ENCODE results near the gene FAM149A.
A peak's percentile ranks its signal among the peaks of the same experiment; 100 is the strongest.

Gene FAM149A

GRCh38 chr4:186121057-186121456, 16.6 kb downstream of the FAM149A start:
- POLR2A ChIA-PET = no interaction called here
- TF ChIP-seq FOXK2 (IDR thresholded peaks at IDR 0.05) (no peak), ELF4 (IDR thresholded peaks at IDR 0.05) (no peak), TARDBP (IDR thresholded peaks at IDR 0.05) (no peak), BHLHE40 (IDR thresholded peaks at IDR 0.05; ENCODE audit: borderline replicate concordance) (no peak), HDGF (IDR thresholded peaks at IDR 0.05; ENCODE audit: borderline replicate concordance) (no peak), SUZ12 (IDR thresholded peaks at IDR 0.05) (no peak), FOXM1 (IDR thresholded peaks at IDR 0.05; ENCODE audit: borderline replicate concordance) (no peak), ARNT (IDR thresholded peaks at IDR 0.05) (no peak), NFRKB (IDR thresholded peaks at IDR 0.05) (no peak), ZNF384 (IDR thresholded peaks at IDR 0.05) (no peak), LEF1 (IDR thresholded peaks at IDR 0.05; ENCODE audit: borderline replicate concordance) (no peak), FOXA1 (IDR thresholded peaks at IDR 0.05) (no peak), CTBP1 (IDR thresholded peaks at IDR 0.05; ENCODE audit: borderline replicate concordance) (no peak), L3MBTL2 (conservative IDR thresholded peaks at IDR 0.05) (no peak), SP1 (IDR thresholded peaks at IDR 0.05) (no peak)
- DNase-seq (ENCODE audit: extremely low spot score) = no peak
- CTCF ChIA-PET = interaction anchor here (1.1 kb wide), 1 partner anchor 16 kb away, joined by 3 read pairs; no protein-coding TSS in a partner anchor

GRCh38 chr4:186128842-186129241, 24.3 kb downstream of the FAM149A start:
- POLR2A ChIA-PET = no interaction called here
- DNase-seq (ENCODE audit: extremely low spot score) = no peak
- no peak for TF ChIP-seq FOXA1 (IDR thresholded peaks at IDR 0.05)
- TF ChIP-seq SUZ12 (IDR thresholded peaks at IDR 0.05) = no peak
- no peak for TF ChIP-seq FOXM1 (IDR thresholded peaks at IDR 0.05; ENCODE audit: borderline replicate concordance)
- CTCF ChIA-PET = interaction anchor here (0.6 to 2.6 kb wide), 2 partner anchors 8 to 74 kb away, joined by 3 to 13 read pairs; no protein-coding TSS in a partner anchor

- TF ChIP-seq SUZ12 (IDR thresholded peaks at IDR 0.05) (no peak), ELF4 (IDR thresholded peaks at IDR 0.05) (no peak), ARNT (IDR thresholded peaks at IDR 0.05) (no peak), NFRKB (IDR thresholded peaks at IDR 0.05) (no peak), FOXM1 (IDR thresholded peaks at IDR 0.05; ENCODE audit: borderline replicate concordance) (no peak), PKNOX1 (IDR thresholded peaks at IDR 0.05) (no peak), LEF1 (IDR thresholded peaks at IDR 0.05; ENCODE audit: borderline replicate concordance) (no peak), SP1 (IDR thresholded peaks at IDR 0.05) (no peak), ZNF384 (IDR thresholded peaks at IDR 0.05) (no peak), BHLHE40 (IDR thresholded peaks at IDR 0.05; ENCODE audit: borderline replicate concordance) (no peak), TARDBP (IDR thresholded peaks at IDR 0.05) (no peak), L3MBTL2 (conservative IDR thresholded peaks at IDR 0.05) (no peak), FOXA1 (IDR thresholded peaks at IDR 0.05) (no peak), CTBP1 (IDR thresholded peaks at IDR 0.05; ENCODE audit: borderline replicate concordance) (no peak), FOXK2 (IDR thresholded peaks at IDR 0.05) (no peak), HDGF (IDR thresholded peaks at IDR 0.05; ENCODE audit: borderline replicate concordance) (no peak)
- DNase-seq (ENCODE audit: extremely low spot score) = no peak
- CTCF ChIA-PET = interaction anchor here (0.6 to 1.3 kb wide), 5 partner anchors 11 to 63 kb away, joined by 3 to 6 read pairs (median 3); partner anchors contain the start of gene TLR3
- POLR2A ChIA-PET = interaction anchor here (0.9 kb wide), 1 partner anchor 26 kb away, joined by 4 read pairs; no protein-coding TSS in a partner anchor
Measured at GRCh38 chr4:186131935-186132334, 27.4 kb downstream of the FAM149A start.

- peak; percentile 18 for DNase-seq (ENCODE audit: extremely low spot score)
- no peak for TF ChIP-seq ZNF384 (IDR thresholded peaks at IDR 0.05)
- no peak for TF ChIP-seq CTBP1 (IDR thresholded peaks at IDR 0.05; ENCODE audit: borderline replicate concordance)
- no peak for TF ChIP-seq L3MBTL2 (conservative IDR thresholded peaks at IDR 0.05)
- TF ChIP-seq ELF4 (IDR thresholded peaks at IDR 0.05) = no peak
- no peak for TF ChIP-seq SUZ12 (IDR thresholded peaks at IDR 0.05)
- TF ChIP-seq BHLHE40 (IDR thresholded peaks at IDR 0.05; ENCODE audit: borderline replicate concordance) = no peak
- no peak for TF ChIP-seq HDGF (IDR thresholded peaks at IDR 0.05; ENCODE audit: borderline replicate concordance)
- no peak for TF ChIP-seq LEF1 (IDR thresholded peaks at IDR 0.05; ENCODE audit: borderline replicate concordance)
- TF ChIP-seq ARNT (IDR thresholded peaks at IDR 0.05) = no peak
- TF ChIP-seq FOXM1 (IDR thresholded peaks at IDR 0.05; ENCODE audit: borderline replicate concordance) = no peak
- TF ChIP-seq NFRKB (IDR thresholded peaks at IDR 0.05) = no peak
- TF ChIP-seq PKNOX1 (IDR thresholded peaks at IDR 0.05) = no peak
- TF ChIP-seq FOXK2 (IDR thresholded peaks at IDR 0.05) = no peak
- TF ChIP-seq SP1 (IDR thresholded peaks at IDR 0.05) = no peak
- TF ChIP-seq FOXA1 (IDR thresholded peaks at IDR 0.05) = no peak
- no peak for TF ChIP-seq TARDBP (IDR thresholded peaks at IDR 0.05)
- CTCF ChIA-PET = interaction anchor here (0.6 to 1.3 kb wide), 10 partner anchors 10 to 80 kb away, joined by 3 to 6 read pairs (median 3); no protein-coding TSS in a partner anchor
- POLR2A ChIA-PET = interaction anchor here (0.9 to 1.2 kb wide), 3 partner anchors 11 to 65 kb away, joined by 3 to 4 read pairs (median 4); no protein-coding TSS in a partner anchor
Measured at GRCh38 chr4:186132577-186133242, 28.2 kb downstream of the FAM149A start.

GRCh38 chr4:186134257-186134656, 29.8 kb downstream of the FAM149A start:
- TF ChIP-seq ARNT (IDR thresholded peaks at IDR 0.05) (no peak), FOXK2 (IDR thresholded peaks at IDR 0.05) (no peak), ELF4 (IDR thresholded peaks at IDR 0.05) (no peak), SP1 (IDR thresholded peaks at IDR 0.05) (no peak), PKNOX1 (IDR thresholded peaks at IDR 0.05) (no peak), FOXM1 (IDR thresholded peaks at IDR 0.05; ENCODE audit: borderline replicate concordance) (no peak), BHLHE40 (IDR thresholded peaks at IDR 0.05; ENCODE audit: borderline replicate concordance) (no peak), L3MBTL2 (conservative IDR thresholded peaks at IDR 0.05) (no peak), SUZ12 (IDR thresholded peaks at IDR 0.05) (no peak), HDGF (IDR thresholded peaks at IDR 0.05; ENCODE audit: borderline replicate concordance) (no peak), FOXA1 (IDR thresholded peaks at IDR 0.05) (no peak), LEF1 (IDR thresholded peaks at IDR 0.05; ENCODE audit: borderline replicate concordance) (no peak), CTBP1 (IDR thresholded peaks at IDR 0.05; ENCODE audit: borderline replicate concordance) (no peak), TARDBP (IDR thresholded peaks at IDR 0.05) (no peak)
- POLR2A ChIA-PET = interaction anchor here (1.0 kb wide), 1 partner anchor 66 kb away, joined by 4 read pairs; the partner anchor contains the start of gene TLR3
- CTCF ChIA-PET = interaction anchor here (2.3 kb wide), 1 partner anchor 66 kb away, joined by 9 read pairs; no protein-coding TSS in a partner anchor
- no peak for DNase-seq (ENCODE audit: extremely low spot score)

Measured in HEK293T (cell line).